SK-N-SH (cell line): ENCODE data around the gene ZNF8. TPM values are rescaled to one million over a fixed set of nuclear protein-coding genes. Genes with fewer than 3 reads are reported as not detected.

Experiments
- CTCF ChIA-PET: fragments of 300-600, 350-600 bp; formaldehyde crosslinking; extraction: SDS; loops from one replicate; lab custom pipeline; 2021; lab: Yijun Ruan, JAX
- POLR2A ChIA-PET: fragments of 350-600 bp; sonication (Branson Sonifier 250); formaldehyde crosslinking; extraction: SDS; loops from one replicate; lab custom pipeline; 2020; ENCODE audit warnings: antibody characterized with exemption, inconsistent platforms; lab: Yijun Ruan, JAX
- DNase-seq: peaks from one replicate; pipeline ENCODE4 v3.0.0; 2012
- H2AFZ ChIP-seq: fragments of 200-600 bp; sonication (generic); 2 replicates; pipeline ENCODE4 v1.8.1; 2016; ENCODE audit warnings: antibody characterized with exemption, mild to moderate bottlenecking, low read depth
- H3F3A ChIP-seq: fragments of 200-600 bp; sonication (generic); replicated peaks from 2 replicates; pipeline ENCODE3; 2016; ENCODE audit warnings: antibody characterized with exemption, mild to moderate bottlenecking; ENCODE audit not compliant: insufficient read depth
- H3K27ac ChIP-seq, 2 experiments: fragments of 200-500 bp in 1 of 2; fragments of 200-600 bp in 1 of 2; sonication (Bioruptor generic) in 1 of 2; sonication (generic), shearing (Covaris generic) in 1 of 2; 2 replicates each; pipeline versions ENCODE4 v1.5.1 to v1.6.1; 2014 to 2016; ENCODE audit warnings: low read depth in 2 of 2, inconsistent platforms in 1 of 2, low read length in 1 of 2, mild to moderate bottlenecking in 1 of 2, mixed read lengths in 1 of 2
- H3K27me3 ChIP-seq: fragments of 200-600 bp; sonication (generic), shearing (Covaris generic); 2 replicates; pipeline ENCODE4 v1.6.1; 2016; ENCODE audit warnings: mixed run types; ENCODE audit not compliant: insufficient read depth
- H3K36me3 ChIP-seq, 2 experiments: fragments of 200-500 bp in 1 of 2; fragments of 200-600 bp in 1 of 2; sonication (Bioruptor generic) in 1 of 2; sonication (generic) in 1 of 2; replicated peaks in 1 of 2; 2 replicates each; pipeline versions ENCODE3 to v1.5.1; 2014 to 2016; ENCODE audit warnings: low read length in 1 of 2, mild to moderate bottlenecking in 1 of 2; ENCODE audit not compliant: insufficient read depth in 2 of 2, control insufficient read depth in 1 of 2
- H3K4me1 ChIP-seq, 2 experiments: fragments of 200-500 bp in 1 of 2; fragments of 200-600 bp in 1 of 2; sonication (Bioruptor generic) in 1 of 2; sonication (generic), shearing (Covaris generic) in 1 of 2; 2 replicates each; pipeline versions ENCODE4 v1.5.1 to v1.6.1; 2014 to 2016; ENCODE audit warnings: low read depth in 1 of 2, low read length in 1 of 2, mixed run types in 1 of 2; ENCODE audit not compliant: insufficient read depth in 2 of 2, control insufficient read depth in 1 of 2
- H3K4me2 ChIP-seq: fragments of 200-600 bp; sonication (generic), shearing (Covaris generic); 2 replicates; pipeline ENCODE4 v1.6.1; 2017; ENCODE audit warnings: mixed run types
- H3K4me3 ChIP-seq, 2 experiments: fragments of 200-500 bp in 1 of 2; fragments of 200-600 bp in 1 of 2; sonication (Bioruptor generic) in 1 of 2; sonication (generic), shearing (Covaris generic) in 1 of 2; 2 replicates each; pipeline versions ENCODE4 v1.5.1 to v1.8.1; 2014 to 2016; ENCODE audit warnings: low read depth in 2 of 2, inconsistent platforms in 1 of 2, low read length in 1 of 2, mild to moderate bottlenecking in 1 of 2, mixed read lengths in 1 of 2, moderate library complexity in 1 of 2
- H3K79me2 ChIP-seq: fragments of 200-600 bp; sonication (generic); 2 replicates; pipeline ENCODE4 v1.8.1; 2017; ENCODE audit warnings: mild to moderate bottlenecking; ENCODE audit not compliant: insufficient read depth
- H3K9ac ChIP-seq: fragments of 200-600 bp; sonication (generic); 2 replicates; pipeline ENCODE4 v1.6.1; 2017; ENCODE audit warnings: mixed run types
- H3K9me2 ChIP-seq: fragments of 200-600 bp; sonication (generic); 2 replicates; pipeline ENCODE4 v1.6.1; 2017; ENCODE audit warnings: mixed run types
- H3K9me3 ChIP-seq: fragments of 200-600 bp; sonication (generic); 2 replicates; pipeline ENCODE4 v1.6.1; 2017; ENCODE audit warnings: mixed run types, mild to moderate bottlenecking, moderate library complexity
- H4K20me1 ChIP-seq: fragments of 200-600 bp; sonication (generic); 2 replicates; pipeline ENCODE4 v1.6.1; 2017; ENCODE audit warnings: mild to moderate bottlenecking, mixed run types; ENCODE audit not compliant: insufficient read depth
- EP300 ChIP-seq, 2 experiments: IDR thresholded peaks; 2 replicates each; pipeline versions ENCODE4 v1.4.0 to v1.6.1; 2012; ENCODE audit warnings: borderline replicate concordance in 1 of 2, low read depth in 1 of 2, low read length in 1 of 2
- FOSL2 ChIP-seq: IDR thresholded peaks from 2 replicates; pipeline ENCODE4 v1.4.0; 2012; ENCODE audit warnings: low read depth, mild to moderate bottlenecking, moderate library complexity, borderline replicate concordance
- FOXJ3 ChIP-seq: sonication (generic); formaldehyde crosslinking; IDR thresholded peaks from 2 replicates; pipeline ENCODE4 v1.5.1; 2020; ENCODE audit warnings: mild to moderate bottlenecking, missing genetic modification reagents
- FOXM1 ChIP-seq: IDR thresholded peaks from 2 replicates; pipeline ENCODE4 v1.4.0; 2012; ENCODE audit warnings: low read depth, mild to moderate bottlenecking
- GABPA ChIP-seq: IDR thresholded peaks from 2 replicates; pipeline ENCODE4 v1.4.0; 2012; ENCODE audit warnings: low read depth, mild to moderate bottlenecking
- POLR2AphosphoS5 ChIP-seq: IDR thresholded peaks from 2 replicates; pipeline ENCODE4 v1.6.1; 2012; ENCODE audit warnings: low read depth, low read length
- RCOR1 ChIP-seq: fragments of 150-350 bp; IDR thresholded peaks from 2 replicates; pipeline ENCODE4 v1.6.1; 2017; ENCODE audit warnings: antibody characterized with exemption, low read length
- RXRA ChIP-seq: IDR thresholded peaks from 2 replicates; pipeline ENCODE4 v1.4.0; 2012; ENCODE audit warnings: low read depth, mild to moderate bottlenecking, borderline replicate concordance
- SMC3 ChIP-seq: IDR thresholded peaks from 2 replicates; pipeline ENCODE4 v1.6.1; 2012; ENCODE audit warnings: low read depth, low read length, improper control_type of control experiment
- YY1 ChIP-seq: IDR thresholded peaks from 2 replicates; pipeline ENCODE4 v1.4.0; 2012; ENCODE audit warnings: low read depth, mild to moderate bottlenecking
- WGBS: methylation state at CpG from one replicate; pipeline ENCODE4 v1.1.6; 2017; ENCODE audit warnings: low lambda C conversion rate; 5-methylcytosine and 5-hydroxymethylcytosine counted together
- polyA plus RNA-seq, 3 experiments: library from polyadenylated mRNA; depleted of rRNA; stranded (reverse); fragments of >200 nt; gene quantifications; 2 replicates each; pipeline ENCODE4 v1.2.3, GENCODE V29; 2012
- small RNA-seq, 7 experiments: library from RNA; depleted of rRNA; stranded (forward); fragments of <200 nt; gene quantifications; one replicate each; pipeline ENCODE3, GENCODE V24; 2012

ZNF8 gene
- polyA plus RNA-seq, 1 of the 3 experiments (the other 2 are of a cell fraction): 1.4 TPM

GRCh38 chr19:58351990-58352755 is 73.4 kb downstream of the ZNF8 start:
- H3K9ac ChIP-seq: no peak overlapping the region
- peaks cover 2 to 4% of the 10 kb centered on the region in 2 experiments for H3K36me3 ChIP-seq
- H3K4me3 ChIP-seq: no peak overlapping the region
- no peaks in the 10 kb centered on the region for H3K27me3 ChIP-seq
- no peaks in the 10 kb centered on the region for H3K9me3 ChIP-seq
- no peaks in the 10 kb centered on the region; a peak in 1 of 4 replicates for H3K4me1 ChIP-seq
- TF ChIP-seq RCOR1 (no peak), SMC3 (no peak), YY1 (no peak), FOXJ3 (CRISPR knock-in tag) (no peak), RXRA (no peak), POLR2AphosphoS5 (no peak), FOSL2 (no peak), GABPA (no peak), EP300 (IDR thresholded peaks at IDR 0.05; ENCODE audit: borderline replicate concordance in 1 of 2, low read depth in 1 of 2, low read length in 1 of 2) (no peak), FOXM1 (no peak)
- peaks cover 31% of the 10 kb centered on the region for H3K79me2 ChIP-seq
- no peak for DNase-seq
- H3F3A ChIP-seq: no peaks in the 10 kb centered on the region
- POLR2A ChIA-PET: interaction anchor here (0.6 to 3.6 kb wide), 2 partner anchors 10 to 74 kb away, joined by 4 to 18 read pairs; partner anchors contain the start of gene ZNF497
- WGBS: 84% methylated on average over 18 of the region's 23 CpGs
- no peaks in the 10 kb centered on the region for H3K9me2 ChIP-seq
- H4K20me1 ChIP-seq: no peaks in the 10 kb centered on the region
- no peak overlapping the region for H2AFZ ChIP-seq
- CTCF ChIA-PET: interaction anchor here (1.3 kb wide), 1 partner anchor 24 kb away, joined by 4 read pairs; no protein-coding TSS in a partner anchor
- H3K4me2 ChIP-seq: no peak overlapping the region
- H3K27ac ChIP-seq: no peak overlapping the region

Small RNA genes lying within 50 kb of the gene (small RNA-seq; reads per million reads assigned to genes)
- gene MIR6806: 0 to 0.13 (median 0) reads per million in 7 experiments

Other genes starting within 250 kb of the ZNF8 start
- gene ZSCAN1, start 244.9 kb upstream of the ZNF8 start, polyA plus RNA-seq (2012; rRNA removed): not detected in 2 replicates
- gene ZNF135, start 219.7 kb upstream of the ZNF8 start, polyA plus RNA-seq (2012; rRNA removed): 0.41 and 0.54 TPM in 2 replicates
- 26.7 and 28.6 TPM in 2 replicates for gene ZSCAN18, start 180.7 kb upstream of the ZNF8 start, polyA plus RNA-seq (2012; rRNA removed)
- gene ZNF329, start 128.2 kb upstream of the ZNF8 start, polyA plus RNA-seq (2012; rRNA removed): 3.6 and 5.0 TPM in 2 replicates
- gene ZNF274, start 95.9 kb upstream of the ZNF8 start, polyA plus RNA-seq (2012; rRNA removed): 3.1 and 4.0 TPM in 2 replicates
- 0.58 and 0.89 TPM in 2 replicates for gene ZNF544, start 50.0 kb upstream of the ZNF8 start, polyA plus RNA-seq (2012; rRNA removed)
- 69.4 and 85.3 TPM in 2 replicates for gene ERVK3-1, start 26.4 kb downstream of the ZNF8 start, polyA plus RNA-seq (2012; rRNA removed)
- 2.3 and 2.9 TPM in 2 replicates for gene ZSCAN22, start 48.0 kb downstream of the ZNF8 start, polyA plus RNA-seq (2012; rRNA removed)
- 61.4 and 62.6 TPM in 2 replicates for gene A1BG, start 74.5 kb downstream of the ZNF8 start, polyA plus RNA-seq (2012; rRNA removed)
- gene ZNF497, start 83.8 kb downstream of the ZNF8 start, polyA plus RNA-seq (2012; rRNA removed): 1.0 and 1.1 TPM in 2 replicates
- gene ZNF837, start 102.1 kb downstream of the ZNF8 start, polyA plus RNA-seq (2012; rRNA removed): 1.2 and 1.6 TPM in 2 replicates
- 3,905 and 4,334 TPM in 2 replicates for gene RPS5, start 108.3 kb downstream of the ZNF8 start, polyA plus RNA-seq (2012; rRNA removed)
- 0.13 TPM in 1 of 2 replicates, not detected in the other for gene RNF225, start 116.7 kb downstream of the ZNF8 start, polyA plus RNA-seq (2012; rRNA removed)
- gene ZNF584, start 129.7 kb downstream of the ZNF8 start, polyA plus RNA-seq (2012; rRNA removed): 9.4 and 12.0 TPM in 2 replicates
- gene ZNF132, start 161.2 kb downstream of the ZNF8 start, polyA plus RNA-seq (2012; rRNA removed): 1.3 and 1.9 TPM in 2 replicates
- gene ZNF324B, start 172.7 kb downstream of the ZNF8 start, polyA plus RNA-seq (2012; rRNA removed): 2.9 and 3.8 TPM in 2 replicates
- 5.6 and 6.0 TPM in 2 replicates for gene ZNF324, start 188.1 kb downstream of the ZNF8 start, polyA plus RNA-seq (2012; rRNA removed)
- gene ZNF446, start 197.4 kb downstream of the ZNF8 start, polyA plus RNA-seq (2012; rRNA removed): 6.9 and 7.0 TPM in 2 replicates
- gene SLC27A5, start 233.0 kb downstream of the ZNF8 start, polyA plus RNA-seq (2012; rRNA removed): 50.5 and 57.3 TPM in 2 replicates
- gene ZBTB45, start 240.9 kb downstream of the ZNF8 start, polyA plus RNA-seq (2012; rRNA removed): 7.9 and 11.3 TPM in 2 replicates